ENCODE measurements around the gene CD3E.
"Not testable (repeated sequence)": the region's sequence is repeated elsewhere in the genome, so short reads cannot be mapped to it uniquely, and the experiment has no call there.

CD3E gene

GRCh38 chr11:118301600-118302195, 2.8 kb upstream of the CD3E start:
- DNase-seq (ENCODE audit: low read depth): no peak
- H3K4me3 ChIP-seq (ENCODE audit: low read length): no peak overlapping the region
- no peak for TF ChIP-seq CTCF (IDR thresholded peaks at IDR 0.05; ENCODE audit: insufficient read depth, low read depth, low read length, missing control alignments)

- H3K4me3 ChIP-seq (ENCODE audit: low read length): no peak overlapping the region
- DNase-seq (ENCODE audit: low read depth): no peak
- TF ChIP-seq CTCF (IDR thresholded peaks at IDR 0.05; ENCODE audit: insufficient read depth, low read depth, low read length, missing control alignments): no peak
Observed at GRCh38 chr11:118304227-118304567, 333 bp upstream of the CD3E start.

GRCh38 chr11:118305726-118306125, 1.2 kb downstream of the CD3E start:
- no peak for TF ChIP-seq CTCF (IDR thresholded peaks at IDR 0.05; ENCODE audit: insufficient read depth, low read depth, low read length, missing control alignments)
- no peak overlapping the region for H3K4me3 ChIP-seq (ENCODE audit: low read length)
- DNase-seq (ENCODE audit: low read depth): no peak

GRCh38 chr11:118306556-118306955, 2.0 kb downstream of the CD3E start:
- TF ChIP-seq CTCF (IDR thresholded peaks at IDR 0.05; ENCODE audit: insufficient read depth, low read depth, low read length, missing control alignments): no peak
- no peak for DNase-seq (ENCODE audit: low read depth)
- H3K4me3 ChIP-seq (ENCODE audit: low read length): no peak overlapping the region

- not testable (repeated sequence) for H3K4me3 ChIP-seq (ENCODE audit: low read length); DNase-seq (ENCODE audit: low read depth)
Observed at GRCh38 chr11:118308995-118309528, 4.5 kb downstream of the CD3E start.

GRCh38 chr11:118310271-118310670, 5.7 kb downstream of the CD3E start:
- TF ChIP-seq CTCF (IDR thresholded peaks at IDR 0.05; ENCODE audit: insufficient read depth, low read depth, low read length, missing control alignments): no peak
- no peak for DNase-seq (ENCODE audit: low read depth)
- no peak overlapping the region for H3K4me3 ChIP-seq (ENCODE audit: low read length)

GRCh38 chr11:118310781-118311485, 6.4 kb downstream of the CD3E start:
- no peak overlapping the region for H3K4me3 ChIP-seq (ENCODE audit: low read length)
- TF ChIP-seq CTCF (IDR thresholded peaks at IDR 0.05; ENCODE audit: insufficient read depth, low read depth, low read length, missing control alignments): no peak
- DNase-seq (ENCODE audit: low read depth): no peak
